ENCODE measurements around the gene IGF2R. TPM values are rescaled to one million over a fixed set of nuclear protein-coding genes. Genes with fewer than 3 reads are reported as not detected.

The IGF2R gene
- total RNA-seq, 2 donors from 2014 or later, result 50.8 TPM

GRCh38 chr6:159972506-159973268 is 3.8 kb downstream of the IGF2R start:
- TF ChIP-seq CTCF (IDR thresholded peaks at IDR 0.05) (no peak), POLR2A (IDR thresholded peaks at IDR 0.05) (no peak)
- intact Hi-C loops (cut with DNase I), result no loop called here
- no peaks in the 10 kb centered on the region for H3K36me3 ChIP-seq (replicated peaks in 1 of 2; ENCODE audit: insufficient read depth in 1 of 2, low read depth in 2 of 2)
- H3K27me3 ChIP-seq, result no peaks in the 10 kb centered on the region
- peaks cover 55% of the 10 kb centered on the region for H3K4me1 ChIP-seq
- no peaks in the 10 kb centered on the region for H3K9me3 ChIP-seq
- no peak overlapping the region for H3K4me3 ChIP-seq
- WGBS, 2 donors, result 63 to 79% methylated on average over 9 of the region's 9 CpGs
- peak overlapping the region; percentile 13 to 50 (median 30) for H3K27ac ChIP-seq
- DNase-seq (no peak), ATAC-seq (no peak)

GRCh38 chr6:159973406-159973805 is 4.5 kb downstream of the IGF2R start:
- no peak for ATAC-seq
- WGBS, 2 donors, result 21 to 46% methylated on average over 2 of the region's 2 CpGs
- Histone ChIP-seq H3K9me3 (no peaks in the 10 kb centered on the region), H3K36me3 (replicated peaks in 1 of 2; ENCODE audit: insufficient read depth in 1 of 2, low read depth in 2 of 2) (no peaks in the 10 kb centered on the region), H3K27ac (peak overlapping the region in 3 of 4 donors; percentile 13 to 50 (median 28)), H3K4me3 (no peak overlapping the region), H3K27me3 (no peaks in the 10 kb centered on the region), H3K4me1 (peaks cover 62% of the 10 kb centered on the region)
- intact Hi-C loops (cut with DNase I), result no loop called here
- DNase-seq, result no peak
- TF ChIP-seq POLR2A (IDR thresholded peaks at IDR 0.05) (no peak), CTCF (IDR thresholded peaks at IDR 0.05) (no peak)

- Histone ChIP-seq H3K9me3 (no peaks in the 10 kb centered on the region), H3K4me3 (no peak overlapping the region), H3K36me3 (replicated peaks in 1 of 2; ENCODE audit: insufficient read depth in 1 of 2, low read depth in 2 of 2) (no peaks in the 10 kb centered on the region), H3K27ac (peak overlapping the region in 2 of 4 donors; percentile 28 to 50), H3K27me3 (no peaks in the 10 kb centered on the region), H3K4me1 (peaks cover 68% of the 10 kb centered on the region)
- TF ChIP-seq POLR2A (IDR thresholded peaks at IDR 0.05), result no peak
- no peak for TF ChIP-seq CTCF (IDR thresholded peaks at IDR 0.05)
- intact Hi-C loops (cut with DNase I), result no loop called here
- 79 to 90% methylated on average over 2 of the region's 2 CpGs for WGBS, 2 donors
- no peak for ATAC-seq
- DNase-seq, result no peak
Observed at GRCh38 chr6:159973951-159974350, 5.1 kb downstream of the IGF2R start.

- Histone ChIP-seq H3K36me3 (replicated peaks in 1 of 2; ENCODE audit: insufficient read depth in 1 of 2, low read depth in 2 of 2) (no peaks in the 10 kb centered on the region), H3K9me3 (no peaks in the 10 kb centered on the region), H3K4me3 (no peak overlapping the region), H3K4me1 (peaks cover 76% of the 10 kb centered on the region), H3K27me3 (no peaks in the 10 kb centered on the region), H3K27ac (no peak overlapping the region)
- DNase-seq (no peak), ATAC-seq (no peak)
- TF ChIP-seq CTCF (IDR thresholded peaks at IDR 0.05), result no peak
- no peak for TF ChIP-seq POLR2A (IDR thresholded peaks at IDR 0.05)
- 85 to 92% methylated on average over 7 of the region's 7 CpGs for WGBS, 2 donors
- intact Hi-C loops (cut with DNase I), result no loop called here
Observed at GRCh38 chr6:159974932-159975331, 6.0 kb downstream of the IGF2R start.
